Stimulated activated CD4-positive, alpha-beta T cell treated with anti-CD3 and anti-CD28 coated beads, Interleukin-12 subunit alpha, Interleukin-12 subunit beta, amount 100 ng/mL, for 24 hours (primary cell): ENCODE results near the gene PAXIP1.

Experiments
- DNase-seq, 2 experiments: peaks; one replicate each; pipeline ENCODE4 v3.0.0-alpha.2; 2020; ENCODE audit warnings: low read depth in 2 of 2

Gene PAXIP1

DNA sequence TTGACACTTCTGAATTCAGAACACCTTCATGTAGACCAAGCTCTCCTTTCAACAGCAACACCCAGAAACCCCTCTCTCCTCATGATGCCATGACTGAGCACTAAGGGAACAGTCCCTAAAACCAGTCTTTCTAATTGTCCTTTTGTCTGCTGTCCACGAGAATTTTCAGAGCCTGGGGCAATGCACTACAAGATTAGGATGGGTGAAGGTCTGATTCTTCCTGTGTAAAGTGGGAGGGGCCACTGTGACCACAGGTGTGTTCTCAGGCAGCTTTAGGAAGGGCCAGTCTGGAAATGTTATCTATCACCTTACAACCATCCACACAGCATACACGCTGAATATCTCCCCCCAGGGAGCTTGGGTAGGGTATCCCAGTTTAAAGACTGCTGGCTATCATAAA lies 7.9 kb downstream of the PAXIP1 start:
- no peak for DNase-seq

DNA sequence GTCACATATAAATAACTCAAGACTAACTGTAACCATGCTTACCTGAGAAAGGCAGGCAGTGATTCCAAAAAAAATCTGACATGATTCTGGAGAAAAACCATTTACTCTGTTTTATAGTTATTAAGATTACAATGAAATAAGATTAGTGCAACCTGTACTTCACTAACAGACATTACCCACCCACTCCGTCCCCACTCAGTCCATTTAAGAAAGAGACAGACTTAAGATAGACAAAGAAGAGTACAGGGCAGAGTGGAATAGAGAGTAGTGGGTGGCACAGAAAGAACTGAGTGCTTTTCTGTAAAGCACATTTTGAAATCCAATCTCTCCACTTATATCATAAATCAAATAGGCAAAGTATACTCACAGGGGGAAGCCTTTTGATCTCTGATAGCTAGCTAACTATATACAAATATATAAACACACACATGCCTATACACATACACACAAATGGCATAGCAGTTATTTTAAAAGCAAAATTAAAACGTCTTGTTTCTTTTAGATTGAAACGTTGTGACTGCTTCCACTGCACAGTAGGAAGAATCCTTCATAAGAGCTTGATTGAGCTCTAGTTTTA lies 11.9 kb downstream of the PAXIP1 start:
- DNase-seq = no peak

DNA sequence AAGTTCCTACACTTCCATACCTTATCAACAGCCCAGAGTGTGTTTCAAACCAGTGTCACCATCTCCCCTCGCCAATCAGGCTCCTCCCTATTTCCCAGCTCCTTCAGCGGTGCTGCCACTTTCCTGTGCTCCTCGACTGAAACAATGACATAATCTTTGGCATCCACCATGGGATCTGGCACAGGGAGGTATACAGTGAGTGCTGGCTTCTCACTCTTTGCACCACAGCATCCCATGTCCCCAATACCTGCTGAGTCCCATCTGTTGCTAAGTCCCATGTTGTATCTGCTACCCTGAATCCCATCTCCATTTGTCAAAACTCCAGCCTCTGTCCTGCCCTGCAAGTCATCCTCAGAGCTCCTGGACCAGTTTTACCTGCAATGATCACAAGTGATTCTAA lies 15.4 kb downstream of the PAXIP1 start:
- no peak for DNase-seq

DNA sequence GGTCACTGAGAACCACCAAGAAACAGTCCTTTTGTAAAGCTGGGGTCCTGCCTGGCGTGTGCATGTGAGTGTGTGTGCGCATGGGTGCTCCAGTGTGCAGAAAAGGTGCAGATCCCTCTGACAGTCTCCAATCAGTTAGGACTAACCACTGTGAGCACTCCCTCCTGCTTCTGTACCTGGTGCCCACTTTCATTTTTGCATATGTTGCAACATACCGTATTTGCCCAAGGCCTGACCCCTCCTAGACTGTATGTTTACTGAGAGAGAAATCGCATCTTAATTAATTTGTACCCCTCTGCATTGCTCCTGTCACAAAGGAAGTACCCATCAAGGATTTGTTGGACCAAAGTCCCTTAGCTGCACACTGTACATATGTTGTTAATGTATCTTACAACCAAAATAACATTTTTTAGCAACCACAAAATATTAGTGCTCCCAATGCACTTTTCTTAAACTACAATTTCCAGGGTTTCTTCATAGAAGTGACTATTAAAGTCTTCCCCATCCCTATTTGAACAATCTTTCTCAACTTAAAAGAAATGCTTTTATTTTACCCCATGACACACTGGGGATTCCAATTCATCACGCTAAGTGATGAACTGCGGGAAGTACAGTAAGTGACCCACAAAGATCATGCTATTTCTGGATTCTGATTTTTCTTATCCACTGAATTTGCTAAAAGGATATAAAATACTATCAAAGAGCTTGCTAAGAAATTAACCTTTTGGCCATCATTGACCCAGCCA lies 16.6 kb downstream of the PAXIP1 start:
- no peak for DNase-seq

DNA sequence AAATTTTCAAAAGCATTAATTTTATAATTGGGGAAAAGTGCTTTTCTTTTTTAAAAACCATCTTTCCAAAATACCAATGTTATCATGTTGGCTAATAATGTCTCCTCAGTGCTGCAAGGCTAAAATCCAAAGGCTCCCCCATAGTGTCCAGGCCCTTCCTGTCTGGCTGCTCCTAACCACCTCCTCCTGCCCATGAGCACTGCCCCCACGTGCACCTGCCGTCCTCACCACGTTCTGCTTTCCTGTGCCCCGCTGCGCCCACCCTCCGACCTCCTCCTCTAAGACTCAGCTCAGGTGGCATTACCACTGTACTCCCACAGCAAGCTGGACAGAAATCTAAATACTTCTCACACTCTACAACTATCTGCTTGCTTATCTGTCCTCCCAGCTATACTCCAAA lies 17.7 kb downstream of the PAXIP1 start:
- DNase-seq = no peak

DNA sequence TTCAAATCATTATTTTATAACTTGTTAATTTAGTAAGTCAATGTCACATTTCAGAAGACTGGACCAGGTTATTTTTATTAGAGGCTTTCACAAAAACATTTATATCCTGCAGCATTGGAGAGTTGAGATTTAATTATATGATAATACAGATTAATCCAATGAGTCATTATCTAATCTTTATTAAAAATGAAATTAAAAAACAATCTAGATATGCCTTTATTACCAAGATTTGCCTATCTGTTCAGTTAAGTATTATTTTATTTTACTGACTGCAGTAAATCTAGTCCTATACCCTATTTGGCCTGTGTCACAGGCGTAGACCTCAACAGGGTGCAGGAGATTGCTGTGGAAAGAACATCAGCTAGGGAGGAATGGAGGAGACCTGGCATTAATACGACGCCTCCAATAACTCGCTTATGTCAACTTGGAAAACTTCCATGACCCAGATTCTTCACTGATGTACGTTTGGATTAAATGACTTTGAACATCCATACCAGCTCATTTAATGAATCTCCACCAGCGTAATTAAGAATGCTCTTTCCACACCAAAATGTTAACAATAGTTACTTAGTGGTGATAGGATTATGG lies 18.2 kb downstream of the PAXIP1 start:
- DNase-seq = no peak

DNA sequence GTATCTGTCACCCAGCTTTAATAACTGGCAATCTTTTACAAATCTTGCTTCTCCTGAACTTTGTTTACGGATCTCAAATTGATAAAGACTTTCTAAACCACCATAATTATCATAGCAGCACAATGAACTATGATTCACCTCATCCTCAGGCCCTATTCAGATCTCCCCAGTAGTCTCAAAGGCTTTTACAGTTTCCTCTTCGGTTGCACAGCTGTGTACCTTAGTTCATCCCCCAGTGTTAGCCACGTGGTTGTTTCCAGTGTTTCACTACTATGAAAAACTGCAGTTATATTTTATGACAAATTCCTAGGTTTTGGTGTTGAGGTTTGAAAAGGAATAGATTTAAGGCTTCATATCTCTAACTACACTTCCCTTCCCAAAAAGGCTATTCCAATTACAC lies 24.9 kb downstream of the PAXIP1 start:
- DNase-seq = no peak

DNA sequence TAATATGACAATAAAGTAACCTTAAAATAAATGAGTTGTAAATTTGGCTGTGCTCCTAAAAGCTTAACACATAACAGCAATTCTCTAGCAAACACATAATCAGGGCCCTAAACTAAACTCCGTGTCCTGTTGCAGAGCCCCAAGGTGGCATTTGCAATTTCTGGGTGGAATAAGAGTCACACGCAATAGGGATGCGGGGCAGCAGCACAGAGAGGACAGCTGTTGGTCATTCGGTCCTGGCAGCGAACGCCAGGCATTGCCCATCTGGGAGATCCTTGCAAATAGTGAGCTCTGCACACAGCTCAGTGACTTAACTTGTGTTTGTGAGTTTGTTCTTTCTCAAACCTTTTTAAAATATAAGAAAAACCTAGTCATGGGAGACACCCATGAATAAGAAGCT lies 25.7 kb downstream of the PAXIP1 start:
- DNase-seq = no peak

DNA sequence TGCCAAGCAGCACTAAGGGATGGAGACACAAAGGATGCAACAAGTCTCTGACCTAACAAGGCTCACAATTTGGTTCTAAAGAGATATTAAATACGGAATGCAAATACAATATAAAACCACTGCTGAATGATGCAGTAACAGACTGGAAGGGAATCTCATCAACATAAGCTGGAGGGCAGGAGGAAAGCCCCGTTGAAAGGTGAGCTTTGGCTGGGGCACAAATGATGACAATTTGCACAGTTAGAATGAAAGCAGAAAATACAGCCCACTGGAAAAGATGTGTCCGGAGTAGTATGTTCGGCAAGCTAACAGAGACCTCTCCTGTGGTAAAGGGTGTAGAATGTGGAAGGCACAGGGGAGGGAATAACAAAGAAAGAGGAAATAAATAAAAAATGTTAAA lies 26.1 kb downstream of the PAXIP1 start:
- DNase-seq = no peak

DNA sequence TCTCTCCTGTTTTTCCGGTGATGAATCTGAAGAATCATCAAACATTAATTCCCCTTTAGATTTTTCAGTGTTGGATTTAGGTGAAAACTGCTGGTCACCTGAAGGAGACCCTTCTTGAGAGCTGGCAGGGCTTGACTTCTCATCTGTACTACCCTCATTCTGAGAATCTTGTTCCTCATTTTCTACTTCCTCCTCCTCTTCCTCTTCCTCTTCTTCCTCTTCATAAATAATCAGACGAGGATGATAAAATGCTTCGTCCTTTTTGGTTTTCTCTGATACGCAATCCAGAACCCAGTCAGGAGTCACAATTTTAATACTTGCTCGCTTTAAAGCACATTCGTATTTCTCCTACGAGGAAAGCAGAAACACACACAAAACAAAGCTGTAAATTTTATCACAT lies 26.9 kb downstream of the PAXIP1 start:
- no peak for DNase-seq

DNA sequence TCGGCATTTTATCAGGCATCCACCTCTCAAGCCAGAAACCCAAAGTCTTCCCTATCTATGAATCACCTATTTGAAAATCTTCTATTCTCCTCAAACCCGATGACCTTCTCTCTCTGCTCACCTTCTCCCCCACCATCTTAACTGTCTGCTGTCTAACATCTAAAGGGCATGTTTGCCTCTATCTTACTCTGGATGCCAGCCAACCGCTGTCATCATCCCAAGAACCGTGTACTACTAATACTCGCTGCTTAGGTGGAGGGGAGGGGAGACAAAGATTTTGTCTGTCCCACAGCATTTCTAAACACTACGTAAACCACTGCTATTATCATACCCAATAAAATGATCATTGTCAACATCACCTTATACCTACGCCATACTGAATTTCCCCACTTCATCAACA lies 29.5 kb downstream of the PAXIP1 start:
- no peak for DNase-seq

DNA sequence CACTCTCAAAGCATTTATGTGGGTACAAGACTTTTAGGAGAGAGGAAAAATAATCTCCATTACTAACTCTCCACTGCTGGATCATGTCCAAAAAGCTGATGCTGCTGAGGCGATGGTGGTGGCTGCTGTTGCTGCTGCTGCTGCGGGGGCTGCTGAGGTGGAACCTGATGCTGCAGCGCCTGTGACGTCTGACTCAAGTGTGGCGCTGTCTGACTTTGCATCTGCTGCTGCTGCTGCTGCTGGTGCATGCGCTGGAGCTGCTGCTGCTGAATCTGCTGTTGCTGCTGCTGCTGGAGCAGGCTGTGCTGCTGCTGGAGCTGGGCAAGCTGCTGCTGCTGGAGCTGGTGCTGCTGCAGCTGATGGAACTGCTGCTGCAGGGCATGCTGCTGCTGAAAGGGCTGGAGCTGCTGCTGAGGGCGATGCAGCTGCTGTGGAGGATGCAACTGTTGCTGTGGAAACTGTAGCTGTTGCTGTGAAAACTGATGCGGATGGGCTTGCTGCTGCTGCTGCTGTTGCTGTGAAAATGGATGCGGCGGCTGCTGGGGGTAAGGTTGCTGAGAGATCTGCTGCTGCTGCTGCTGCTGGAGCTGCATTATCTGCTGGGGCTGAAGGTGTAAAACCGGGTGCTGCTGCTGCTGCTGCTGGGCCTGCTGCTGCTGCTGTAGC lies 34.5 kb downstream of the PAXIP1 start:
- no peak for DNase-seq

DNA sequence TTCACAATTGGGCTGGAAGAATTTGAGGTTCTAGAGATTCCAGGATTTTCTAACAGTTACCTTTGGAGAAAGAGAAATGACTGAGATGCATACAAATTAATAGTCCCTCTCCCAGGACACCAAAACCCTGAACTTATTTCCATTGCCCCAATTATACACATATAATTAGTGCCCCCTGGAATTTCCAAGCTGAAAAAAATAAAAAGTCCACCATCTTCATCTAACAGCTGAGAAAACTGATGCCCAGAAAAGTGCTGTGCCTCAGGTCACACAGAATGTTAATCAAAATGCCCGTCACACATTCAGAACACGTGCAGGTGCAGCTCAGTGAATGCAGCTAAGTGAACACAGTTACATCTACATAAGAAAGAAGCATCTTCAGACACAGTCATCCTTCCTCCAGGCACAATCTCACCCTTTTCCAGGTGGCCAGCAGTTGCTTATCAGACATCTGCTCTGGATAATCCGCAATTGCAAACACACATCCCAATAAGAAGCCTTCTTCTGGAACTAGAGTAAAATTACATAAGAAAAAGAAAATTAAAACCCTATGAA lies 35.4 kb downstream of the PAXIP1 start:
- DNase-seq = no peak

DNA sequence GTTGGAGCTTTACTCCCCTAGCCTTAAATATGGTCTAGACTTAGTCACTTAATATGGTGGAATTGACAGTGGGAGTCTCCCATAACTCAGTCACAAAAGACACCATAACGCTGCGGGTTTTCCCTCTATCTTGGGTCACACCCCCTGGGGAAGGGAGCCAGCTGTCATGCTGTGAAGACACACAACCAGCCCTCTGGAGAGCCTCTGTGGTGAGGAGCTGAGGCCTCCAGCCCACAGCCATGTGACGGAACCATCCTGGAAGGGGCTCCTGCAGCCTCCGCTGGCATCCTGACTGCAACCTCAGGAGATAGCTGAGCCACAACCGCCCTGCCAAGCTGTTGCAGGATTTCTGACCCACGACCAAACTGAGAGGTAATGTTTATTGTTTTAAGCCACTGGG lies 37.9 kb downstream of the PAXIP1 start:
- DNase-seq = no peak

DNA sequence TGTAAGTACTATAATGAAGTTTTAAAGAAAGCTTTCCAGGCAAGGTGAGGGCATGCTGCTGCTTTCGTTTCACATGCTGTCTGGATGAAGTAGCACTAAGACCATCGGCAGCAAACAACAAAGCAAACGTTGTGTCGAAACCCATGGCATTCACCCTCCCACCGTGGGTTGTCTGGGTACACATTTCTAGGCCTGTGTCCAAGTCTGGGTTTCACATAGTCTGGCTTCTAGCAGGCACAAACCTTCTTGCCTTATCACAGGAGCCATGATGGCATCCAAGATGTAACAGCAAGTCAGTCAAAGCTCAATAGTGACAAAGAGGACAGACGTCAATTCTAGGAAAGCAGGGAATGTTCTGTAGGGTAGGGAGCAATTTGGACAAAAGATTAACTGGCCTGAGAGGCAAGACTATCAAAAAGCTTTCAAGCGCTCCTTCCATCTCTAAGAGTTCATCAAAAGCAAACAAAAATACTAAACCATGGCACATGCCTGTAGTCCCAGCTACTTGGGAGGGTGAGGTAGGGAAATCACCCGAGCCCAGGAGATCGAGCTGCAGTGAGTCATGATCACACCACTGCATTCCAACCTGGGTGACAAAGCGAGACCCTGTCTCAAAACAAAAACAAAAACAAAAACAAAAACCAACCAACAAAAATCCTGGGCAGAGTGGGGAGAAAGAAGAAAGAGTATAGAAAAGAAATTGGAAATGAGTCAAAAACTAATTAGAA lies 42.7 kb downstream of the PAXIP1 start:
- no peak for DNase-seq

DNA sequence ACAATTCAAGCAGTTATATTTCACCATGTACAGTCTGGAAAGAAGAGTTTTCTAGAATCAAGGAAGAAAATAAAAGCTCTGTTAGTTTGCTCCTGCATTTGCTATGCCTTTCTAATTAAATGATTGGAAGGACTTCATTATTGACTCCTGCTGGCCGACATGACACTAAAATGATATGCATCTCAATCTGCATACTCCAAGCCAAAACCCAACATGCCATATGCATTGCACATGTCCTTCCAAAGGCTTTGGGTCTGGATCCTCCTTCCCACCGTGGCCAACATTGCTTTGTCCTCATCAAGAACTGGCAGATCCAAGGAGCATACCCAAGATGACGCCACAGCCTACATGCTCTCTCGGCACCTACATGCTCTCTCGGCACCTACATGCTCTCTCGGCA lies 46.5 kb downstream of the PAXIP1 start:
- DNase-seq = no peak

DNA sequence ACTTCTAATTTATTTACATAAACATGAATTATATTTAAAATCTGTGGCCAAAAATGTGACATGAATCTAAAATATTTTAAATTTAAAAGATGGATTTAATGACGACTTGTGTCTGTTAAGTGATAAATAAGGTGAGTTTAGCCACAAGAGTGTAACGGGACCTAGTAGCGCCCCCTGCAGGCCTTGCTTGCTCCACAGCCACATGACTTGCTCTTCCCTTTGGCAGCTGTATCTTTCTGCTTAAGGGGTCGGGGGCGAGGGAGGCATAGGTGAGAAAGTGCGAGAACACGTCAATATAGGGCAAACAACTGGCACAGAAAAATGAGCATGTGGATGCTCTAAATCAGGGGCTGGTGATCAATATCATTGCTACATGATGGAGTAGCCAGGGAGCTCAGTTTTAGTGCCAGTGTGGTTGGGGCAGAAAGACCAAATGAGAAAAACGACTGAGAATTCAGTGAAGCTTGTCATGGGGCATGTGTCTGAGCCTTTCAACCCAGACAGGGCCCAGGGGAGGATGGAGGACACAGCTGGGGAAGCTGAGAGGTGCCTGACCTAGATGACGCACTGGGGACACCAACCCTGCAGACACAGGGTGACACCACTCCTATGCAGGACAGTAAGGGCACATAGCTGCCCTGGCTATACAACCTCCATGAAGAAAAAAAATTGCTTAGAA lies 49.8 kb downstream of the PAXIP1 start:
- DNase-seq = peak; percentile 25 to 53

DNA sequence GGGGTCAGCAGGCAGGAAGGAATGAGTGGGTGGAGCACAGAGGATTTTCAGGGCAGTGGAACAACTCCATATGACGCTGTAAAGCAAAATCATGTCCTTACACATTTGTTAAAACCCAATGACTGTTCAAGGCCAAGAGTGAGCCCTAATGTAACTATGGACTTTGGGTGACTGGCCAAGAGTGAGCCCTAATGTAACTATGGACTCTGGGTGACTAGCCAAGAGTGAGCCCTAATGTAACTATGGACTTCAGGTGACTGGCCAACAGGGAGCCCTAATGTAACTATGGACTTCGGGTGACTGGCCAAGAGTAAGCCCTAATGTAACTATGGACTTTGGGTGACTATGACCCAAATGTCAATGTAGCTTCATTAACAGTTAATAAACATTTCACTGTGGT lies 52.0 kb downstream of the PAXIP1 start:
- DNase-seq = no peak

DNA sequence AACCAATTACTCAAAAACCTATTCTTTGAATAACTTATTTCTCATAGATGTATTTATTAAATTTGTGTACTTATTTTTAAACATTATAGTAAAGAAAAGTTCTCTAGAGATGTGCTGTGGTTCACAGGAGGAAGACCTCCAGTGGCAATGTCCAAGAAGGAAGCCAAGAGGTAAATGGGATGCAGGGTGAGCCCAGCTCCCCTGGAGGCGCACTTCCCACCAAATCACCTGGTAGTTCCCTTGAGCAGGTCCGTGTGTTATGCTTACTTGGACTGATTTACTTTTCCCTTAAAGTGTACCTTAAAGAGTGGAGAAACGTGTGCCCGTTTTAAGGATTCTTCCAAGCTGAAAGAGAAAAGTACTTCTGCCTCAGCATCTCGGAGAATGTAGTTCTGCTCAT lies 55.3 kb downstream of the PAXIP1 start:
- DNase-seq = no peak

DNA sequence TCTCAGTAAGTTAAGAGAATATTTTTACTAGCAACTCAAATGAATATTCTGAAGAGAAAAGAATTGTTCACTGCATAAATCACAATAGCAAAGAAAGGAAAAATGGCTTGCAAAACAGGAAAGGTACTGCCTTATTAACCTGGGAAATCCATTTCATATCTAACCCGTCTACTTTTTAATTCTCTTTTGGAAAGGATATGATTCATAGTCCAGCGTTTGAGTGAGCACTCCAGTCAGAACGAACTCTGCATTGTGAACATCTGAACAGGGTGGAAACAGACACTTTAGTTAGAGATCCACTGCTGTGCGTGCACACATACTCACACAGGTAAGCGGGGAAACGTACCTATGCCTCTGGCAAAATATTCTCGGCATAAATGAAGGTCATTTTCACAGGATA lies 56.8 kb downstream of the PAXIP1 start:
- no peak for DNase-seq

DNA sequence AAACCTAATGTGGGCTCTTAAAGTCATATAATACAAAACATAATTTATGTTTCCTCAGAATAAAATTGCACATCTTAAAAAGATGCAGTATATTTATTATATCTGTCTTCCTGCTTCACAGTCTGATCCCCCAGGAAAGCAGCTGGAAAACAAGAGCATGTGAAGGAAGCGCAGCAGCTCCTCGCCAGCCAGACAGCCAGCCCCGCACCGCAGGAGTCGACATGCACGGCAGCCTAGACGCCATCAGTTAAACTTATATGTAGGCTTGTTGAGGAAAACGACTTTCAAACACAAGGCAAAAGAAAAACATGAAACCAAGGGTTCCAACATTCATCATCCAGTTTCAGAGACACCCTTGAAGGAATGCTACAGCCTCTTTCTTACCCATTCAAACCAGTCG lies 59.0 kb downstream of the PAXIP1 start:
- no peak for DNase-seq
